ENCODE results near the gene TCP11L1.
"Not testable (repeated sequence)": the region's sequence is repeated elsewhere in the genome, so short reads cannot be mapped to it uniquely, and the experiment has no call there.

The TCP11L1 gene

GRCh38 chr11:33063326-33063881 is 24.0 kb downstream of the TCP11L1 start:
- no peak for DNase-seq (ENCODE audit: extremely low spot score, insufficient read length, low read depth)
- FAIRE-seq = peak; percentile 71

GRCh38 chr11:33064033-33064825 is 24.9 kb downstream of the TCP11L1 start:
- DNase-seq (ENCODE audit: extremely low spot score, insufficient read length, low read depth) (no peak), FAIRE-seq (peak; percentile 39)

GRCh38 chr11:33064866-33065265 is 25.5 kb downstream of the TCP11L1 start:
- no peak for DNase-seq (ENCODE audit: extremely low spot score, insufficient read length, low read depth)
- no peak for FAIRE-seq

- DNase-seq (ENCODE audit: extremely low spot score, insufficient read length, low read depth) (peak; percentile 55), FAIRE-seq (peak; percentile 79)
Observed at GRCh38 chr11:33065445-33066178, 26.2 kb downstream of the TCP11L1 start.

GRCh38 chr11:33067294-33067693 is 27.9 kb downstream of the TCP11L1 start:
- DNase-seq (ENCODE audit: extremely low spot score, insufficient read length, low read depth) (no peak), FAIRE-seq (no peak)

- FAIRE-seq = no peak
Observed at GRCh38 chr11:33068611-33069340, 29.4 kb downstream of the TCP11L1 start.

GRCh38 chr11:33072465-33072864 is 33.1 kb downstream of the TCP11L1 start:
- DNase-seq (ENCODE audit: extremely low spot score, insufficient read length, low read depth) = no peak
- FAIRE-seq = no peak

More at GRCh38 chr11:33068611-33069340, 29.4 kb downstream of the TCP11L1 start:
- no peak for DNase-seq (ENCODE audit: extremely low spot score, insufficient read length, low read depth)

GRCh38 chr11:33083918-33084317 is 44.5 kb downstream of the TCP11L1 start:
- DNase-seq (ENCODE audit: extremely low spot score, insufficient read length, low read depth) (no peak), FAIRE-seq (no peak)

- DNase-seq (ENCODE audit: extremely low spot score, insufficient read length, low read depth) (no peak), FAIRE-seq (no peak)
Observed at GRCh38 chr11:33086017-33086416, 46.6 kb downstream of the TCP11L1 start.

- FAIRE-seq (no peak), DNase-seq (ENCODE audit: extremely low spot score, insufficient read length, low read depth) (no peak)
Observed at GRCh38 chr11:33089776-33090175, 50.4 kb downstream of the TCP11L1 start.

- DNase-seq (ENCODE audit: extremely low spot score, insufficient read length, low read depth) (no peak), FAIRE-seq (no peak)
Observed at GRCh38 chr11:33094157-33094556, 54.8 kb downstream of the TCP11L1 start.

- FAIRE-seq (no peak), DNase-seq (ENCODE audit: extremely low spot score, insufficient read length, low read depth) (no peak)
Observed at GRCh38 chr11:33103836-33104235, 64.5 kb downstream of the TCP11L1 start.

GRCh38 chr11:33109294-33109895 is 70.0 kb downstream of the TCP11L1 start:
- FAIRE-seq = no peak
- DNase-seq (ENCODE audit: extremely low spot score, insufficient read length, low read depth) = no peak

GRCh38 chr11:33110083-33110482 is 70.7 kb downstream of the TCP11L1 start:
- FAIRE-seq (no peak), DNase-seq (ENCODE audit: extremely low spot score, insufficient read length, low read depth) (no peak)

GRCh38 chr11:33116535-33116934 is 77.2 kb downstream of the TCP11L1 start:
- no peak for DNase-seq (ENCODE audit: extremely low spot score, insufficient read length, low read depth)
- FAIRE-seq = no peak

- not testable (repeated sequence) for FAIRE-seq; DNase-seq (ENCODE audit: extremely low spot score, insufficient read length, low read depth)
Observed at GRCh38 chr11:33122696-33123095, 83.3 kb downstream of the TCP11L1 start.
